B cell (primary cell): ENCODE measurements around the gene RSBN1.

ENCODE experiments used
- CTCF ChIP-seq: fragments of 200-600 bp; IDR thresholded peaks from one replicate; pipeline ENCODE4 v1.8.0; 2022; ENCODE audit warnings: antibody characterized with exemption, mild to moderate bottlenecking
- EZH2 ChIP-seq: IDR thresholded peaks from 2 replicates; pipeline ENCODE4 v1.6.1; 2012; ENCODE audit warnings: borderline replicate concordance, low read depth, mild to moderate bottlenecking, moderate library complexity, low read length; ENCODE audit not compliant: insufficient read depth, poor library complexity, severe bottlenecking

GRCh38 chr1:113763661-113764060 lies 48.6 kb downstream of the RSBN1 start:
- TF ChIP-seq CTCF (no peak), EZH2 (no peak)
